Esophagus muscularis mucosa (tissue), 4 donors: ENCODE measurements around the gene TMCO1. TPM values are rescaled to one million over a fixed set of nuclear protein-coding genes. Genes with fewer than 3 reads are reported as not detected.
"Not testable (repeated sequence)": the region's sequence is repeated elsewhere in the genome, so short reads cannot be mapped to it uniquely, and the experiment has no call there.

Experiments
- DNase-seq: peaks from one replicate; pipeline ENCODE4 v3.0.0-alpha.2; 2017; ENCODE audit errors: extremely low spot score
- H3K27ac ChIP-seq, 4 donors: fragments of 200-600 bp; sonication (generic); replicated peaks in 1 of 4; 1 replicate in 3 of 4; 2 replicates in 1 of 4; pipeline ENCODE4 v1.5.1; 2016 to 2019; ENCODE audit warnings: mild to moderate bottlenecking in 1 of 4
- H3K27me3 ChIP-seq, 4 donors: fragments of 200-600 bp; sonication (generic); one replicate each; pipeline versions ENCODE4 v1.5.1 to v1.6.0; 2016 to 2019
- H3K36me3 ChIP-seq, 4 donors: fragments of 200-600 bp; sonication (generic); one replicate each; pipeline ENCODE4 v1.5.1; 2016 to 2019
- H3K4me1 ChIP-seq, 4 donors: fragments of 200-600 bp; sonication (generic); one replicate each; pipeline ENCODE4 v1.5.1; 2016 to 2019
- H3K4me3 ChIP-seq, 4 donors: fragments of 200-600 bp; sonication (generic); 1 replicate in 2 of 4; 2 replicates in 2 of 4; pipeline ENCODE4 v1.5.1; 2016 to 2019; ENCODE audit warnings: mild to moderate bottlenecking in 4 of 4, moderate library complexity in 1 of 4
- H3K9me3 ChIP-seq, 4 donors: fragments of 200-600 bp; sonication (generic); 1 replicate in 3 of 4; 2 replicates in 1 of 4; pipeline ENCODE4 v1.5.1; 2016 to 2019
- CTCF ChIP-seq, 3 experiments: fragments of 200-600 bp in 2 of 3; fragments of 450-650 bp in 1 of 3; sonication (generic) in 2 of 3; IDR thresholded peaks; one replicate each; pipeline ENCODE4 v1.5.1; 2017 to 2019; ENCODE audit warnings: antibody characterized with exemption in 3 of 3, mild to moderate bottlenecking in 2 of 3, moderate library complexity in 1 of 3
- EP300 ChIP-seq: sonication (generic); formaldehyde crosslinking; IDR thresholded peaks from one replicate; pipeline ENCODE4 v1.6.1; 2017; ENCODE audit warnings: antibody characterized with exemption
- POLR2A ChIP-seq: fragments of 450-650 bp; IDR thresholded peaks from one replicate; pipeline ENCODE4 v1.6.1; 2017; ENCODE audit warnings: antibody characterized with exemption, moderate library complexity, mild to moderate bottlenecking, low read depth
- POLR2AphosphoS5 ChIP-seq, 2 donors: sonication (generic); formaldehyde crosslinking; IDR thresholded peaks; one replicate each; pipeline ENCODE4 v1.6.1; 2017; ENCODE audit warnings: antibody characterized with exemption in 2 of 2
- WGBS: methylation state at CpG from one replicate; pipeline ENCODE4 v1.1.5; 2018; 5-methylcytosine and 5-hydroxymethylcytosine counted together
- intact Hi-C: fragments of 100-400 bp; cut with DNase I; formaldehyde crosslinking; loops from one replicate; pipeline ENCODE4 v1.15.1; 2023
- total RNA-seq, 4 donors: library from RNA; depleted of rRNA; stranded (reverse); fragments of >200 nt; gene quantifications; one replicate each; pipeline versions ENCODE4 v1.1.0 to v1.2.1, GENCODE V29; 2016

Gene TMCO1
- total RNA-seq, 4 donors from 2014 or later: 36.0 to 45.7 (median 37.8) TPM

GRCh38 chr1:165747632-165748447 lies 20.8 kb downstream of the TMCO1 start:
- Histone ChIP-seq H3K9me3 (no peaks in the 10 kb centered on the region), H3K4me3 (no peak overlapping the region), H3K4me1 (no peaks in the 10 kb centered on the region), H3K36me3 (peaks cover 17 to 86% (median 44%) of the 10 kb centered on the region in 4 donors), H3K27me3 (no peaks in the 10 kb centered on the region), H3K27ac (no peak overlapping the region)
- DNase-seq: no peak
- intact Hi-C loops: no loop called here
- TF ChIP-seq CTCF (IDR thresholded peaks at IDR 0.05): no peak
- TF ChIP-seq EP300: no peak
- no peak for TF ChIP-seq POLR2A
- TF ChIP-seq POLR2AphosphoS5 (IDR thresholded peaks at IDR 0.05): no peak
- 96% methylated on average over 9 of the region's 9 CpGs for WGBS

GRCh38 chr1:165744913-165745312 lies 23.8 kb downstream of the TMCO1 start:
- H3K27ac ChIP-seq, H3K27me3 ChIP-seq, H3K4me1 ChIP-seq, H3K4me3 ChIP-seq, H3K9me3 ChIP-seq, DNase-seq, intact Hi-C loops: not testable (repeated sequence)
- 100% methylated on average over 1 of the region's 1 CpG for WGBS
- H3K36me3 ChIP-seq: peaks cover 28 to 87% (median 57%) of the 10 kb centered on the region in 4 donors

- Histone ChIP-seq H3K4me1 (peaks cover 0 to 5% (median 0%) of the 10 kb centered on the region in 4 donors), H3K4me3 (no peak overlapping the region), H3K36me3 (peaks cover 35 to 81% (median 51%) of the 10 kb centered on the region in 4 donors), H3K27ac (no peak overlapping the region), H3K27me3 (no peaks in the 10 kb centered on the region), H3K9me3 (peaks cover 0 to 2% (median 0%) of the 10 kb centered on the region in 4 donors)
- intact Hi-C loops: no loop called here
- 97% methylated on average over 8 of the region's 8 CpGs for WGBS
- TF ChIP-seq POLR2AphosphoS5 (IDR thresholded peaks at IDR 0.05) (no peak), POLR2A (no peak), CTCF (IDR thresholded peaks at IDR 0.05) (no peak), EP300 (no peak)
- no peak for DNase-seq
Measured at GRCh38 chr1:165742194-165742593, 26.5 kb downstream of the TMCO1 start.

- no peak overlapping the region for H3K4me3 ChIP-seq
- intact Hi-C loops: no loop called here
- TF ChIP-seq POLR2AphosphoS5 (IDR thresholded peaks at IDR 0.05) (no peak), EP300 (no peak), POLR2A (no peak), CTCF (IDR thresholded peaks at IDR 0.05) (no peak)
- H3K9me3 ChIP-seq: peaks cover 0 to 2% (median 0%) of the 10 kb centered on the region in 4 donors
- H3K27ac ChIP-seq: no peak overlapping the region
- WGBS: 97% methylated on average over 1 of the region's 1 CpG
- peaks cover 0 to 5% (median 0%) of the 10 kb centered on the region in 4 donors for H3K4me1 ChIP-seq
- H3K27me3 ChIP-seq: no peaks in the 10 kb centered on the region
- H3K36me3 ChIP-seq: peaks cover 35 to 73% (median 51%) of the 10 kb centered on the region in 4 donors
- DNase-seq: no peak
Measured at GRCh38 chr1:165738794-165739193, 29.9 kb downstream of the TMCO1 start.

GRCh38 chr1:165737196-165737595 lies 31.5 kb downstream of the TMCO1 start:
- no peak overlapping the region for H3K27ac ChIP-seq
- intact Hi-C loops: no loop called here
- H3K36me3 ChIP-seq: peaks cover 26 to 62% (median 45%) of the 10 kb centered on the region in 4 donors
- H3K4me3 ChIP-seq: no peak overlapping the region
- peaks cover 0 to 2% (median 0%) of the 10 kb centered on the region in 4 donors for H3K9me3 ChIP-seq
- H3K27me3 ChIP-seq: no peaks in the 10 kb centered on the region
- TF ChIP-seq POLR2A (no peak), EP300 (no peak), POLR2AphosphoS5 (IDR thresholded peaks at IDR 0.05) (no peak), CTCF (IDR thresholded peaks at IDR 0.05) (no peak)
- peaks cover 0 to 5% (median 0%) of the 10 kb centered on the region in 4 donors for H3K4me1 ChIP-seq
- DNase-seq: no peak
